Measurements from ENCODE around the gene BARX2. TPM values are rescaled to one million over a fixed set of nuclear protein-coding genes. Genes with fewer than 3 reads are reported as not detected.

The BARX2 gene
- total and polyA plus RNA-seq, 2 donors (not counting 1 experiment from before 2014, with no cell fraction given), result not detected

DNA sequence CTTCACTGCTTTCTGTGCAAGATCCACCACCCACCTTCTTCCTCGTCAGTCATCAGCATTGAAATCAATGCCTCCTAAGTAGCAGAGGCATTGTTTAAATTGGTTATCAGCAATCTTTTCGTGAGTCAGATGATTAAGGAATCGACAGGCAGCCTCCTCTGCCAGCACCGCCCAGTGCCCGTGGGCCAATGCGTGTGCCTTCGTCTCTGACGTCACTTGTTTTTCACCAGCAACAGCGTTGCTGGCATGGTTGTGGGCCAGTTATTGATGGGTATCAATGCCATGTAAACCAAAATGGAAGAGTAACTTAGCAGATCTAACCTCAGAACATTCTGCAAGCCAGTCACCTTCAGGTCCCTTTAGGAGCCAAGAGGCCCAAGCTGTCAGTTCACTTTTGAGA, 69.6 kb downstream of the BARX2 start:
- no peaks in the 10 kb centered on the region for H3K79me2 ChIP-seq (ENCODE audit: control insufficient read depth, insufficient read depth, low read length)
- H2AFZ ChIP-seq (ENCODE audit: insufficient read depth, low read depth, low read length, poor library complexity, severe bottlenecking), result no peak overlapping the region
- no peak overlapping the region for H3K4me3 Mint-ChIP-seq
- H3K36me3 ChIP-seq (replicated peaks in 1 of 2; ENCODE audit: control extremely low read depth in 1 of 2, control insufficient read depth in 1 of 2, extremely low read depth in 1 of 2, insufficient read depth in 2 of 2, low read length in 1 of 2), result no peaks in the 10 kb centered on the region
- H3K9ac ChIP-seq (ENCODE audit: low read length), result no peak overlapping the region
- H3K4me1 Mint-ChIP-seq, result no peaks in the 10 kb centered on the region
- ChIA-PET POLR2A (no interaction called here), CTCF (no interaction called here)
- H3K27me3 Mint-ChIP-seq, result no peaks in the 10 kb centered on the region
- 95% methylated on average over 6 of the region's 9 CpGs for WGBS (ENCODE audit: insufficient coverage)
- H3K4me2 ChIP-seq (replicated peaks; ENCODE audit: low read depth, low read length, poor library complexity, severe bottlenecking), result no peak overlapping the region
- no peaks in the 10 kb centered on the region for H4K20me1 ChIP-seq (ENCODE audit: control insufficient read depth, insufficient read depth, low read length, poor library complexity, severe bottlenecking)
- no peaks in the 10 kb centered on the region for H3K27me3 ChIP-seq (replicated peaks in 1 of 4; ENCODE audit: control extremely low read depth in 1 of 4, control insufficient read depth in 3 of 4, insufficient read depth in 4 of 4, low read length in 3 of 4)
- no peak overlapping the region for H3K27ac Mint-ChIP-seq
- H3K9me3 ChIP-seq (ENCODE audit: control extremely low read depth in 1 of 3, control insufficient read depth in 2 of 3, insufficient read depth in 1 of 3, low read length in 2 of 3), result peaks cover 0 to 3% (median 0%) of the 10 kb centered on the region in 3 donors
- no peak overlapping the region for H3K4me3 ChIP-seq (ENCODE audit: control extremely low read depth in 1 of 5, extremely low read depth in 1 of 5, insufficient read depth in 1 of 5, low read depth in 2 of 5, low read length in 4 of 5)
- H3K9me3 Mint-ChIP-seq (ENCODE audit: insufficient read depth), result no peaks in the 10 kb centered on the region
- no peak for TF ChIP-seq EZH2 (IDR thresholded peaks at IDR 0.05; ENCODE audit: borderline replicate concordance, insufficient read depth, low read depth, low read length, poor library complexity, severe bottlenecking)
- no peak for TF ChIP-seq CTCF (IDR thresholded peaks at IDR 0.05)
- no peak for ATAC-seq (ENCODE audit: low read depth)
- intact Hi-C loops (cut with micrococcal nuclease), result no loop called here
- H3K4me1 ChIP-seq (ENCODE audit: control insufficient read depth in 2 of 2, insufficient read depth in 2 of 2, low read length in 2 of 2), result no peaks in the 10 kb centered on the region
- H3K27ac ChIP-seq (ENCODE audit: low read length in 2 of 2), result no peak overlapping the region
- DNase-seq, result no peak

DNA sequence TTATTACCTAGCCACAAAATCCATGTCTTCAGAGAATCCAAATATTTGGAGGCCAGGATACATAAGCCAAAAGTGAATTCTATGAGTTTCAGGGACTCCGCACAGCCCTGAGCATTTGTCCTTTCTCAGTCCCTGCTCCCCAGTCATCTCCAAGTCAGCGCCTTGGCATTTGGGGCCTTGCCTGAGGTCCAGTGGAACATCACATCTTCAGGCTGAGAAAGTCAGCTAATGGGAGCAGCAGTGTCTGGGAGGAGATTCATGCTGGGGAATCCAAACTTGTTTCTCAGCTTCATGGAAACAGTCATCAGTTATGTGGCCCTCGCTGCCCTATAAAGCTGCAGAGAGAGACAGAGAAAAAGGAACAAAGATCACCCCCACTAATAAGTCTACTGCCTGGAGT, 70.9 kb downstream of the BARX2 start:
- no peaks in the 10 kb centered on the region for H3K4me1 ChIP-seq (ENCODE audit: control insufficient read depth in 2 of 2, insufficient read depth in 2 of 2, low read length in 2 of 2)
- DNase-seq (no peak), ATAC-seq (ENCODE audit: low read depth) (no peak)
- no peaks in the 10 kb centered on the region for H3K79me2 ChIP-seq (ENCODE audit: control insufficient read depth, insufficient read depth, low read length)
- ChIA-PET CTCF (no interaction called here), POLR2A (no interaction called here)
- H3K27me3 ChIP-seq (replicated peaks in 1 of 4; ENCODE audit: control extremely low read depth in 1 of 4, control insufficient read depth in 3 of 4, insufficient read depth in 4 of 4, low read length in 3 of 4), result no peaks in the 10 kb centered on the region
- H3K27ac ChIP-seq (ENCODE audit: low read length in 2 of 2), result no peak overlapping the region
- H3K4me3 ChIP-seq (ENCODE audit: control extremely low read depth in 1 of 5, extremely low read depth in 1 of 5, insufficient read depth in 1 of 5, low read depth in 2 of 5, low read length in 4 of 5), result no peak overlapping the region
- peaks cover 0 to 9% (median 0%) of the 10 kb centered on the region in 3 donors for H3K9me3 ChIP-seq (ENCODE audit: control extremely low read depth in 1 of 3, control insufficient read depth in 2 of 3, insufficient read depth in 1 of 3, low read length in 2 of 3)
- Mint-ChIP-seq H3K27me3 (no peaks in the 10 kb centered on the region), H3K9me3 (ENCODE audit: insufficient read depth) (no peaks in the 10 kb centered on the region), H3K4me3 (no peak overlapping the region), H3K4me1 (no peaks in the 10 kb centered on the region), H3K27ac (no peak overlapping the region)
- no peak overlapping the region for H3K4me2 ChIP-seq (replicated peaks; ENCODE audit: low read depth, low read length, poor library complexity, severe bottlenecking)
- TF ChIP-seq EZH2 (IDR thresholded peaks at IDR 0.05; ENCODE audit: borderline replicate concordance, insufficient read depth, low read depth, low read length, poor library complexity, severe bottlenecking), result no peak
- TF ChIP-seq CTCF (IDR thresholded peaks at IDR 0.05), result no peak
- no peaks in the 10 kb centered on the region for H4K20me1 ChIP-seq (ENCODE audit: control insufficient read depth, insufficient read depth, low read length, poor library complexity, severe bottlenecking)
- H3K9ac ChIP-seq (ENCODE audit: low read length), result no peak overlapping the region
- WGBS (ENCODE audit: insufficient coverage), result 100% methylated on average over 2 of the region's 3 CpGs
- intact Hi-C loops (cut with micrococcal nuclease), result no loop called here
- no peaks in the 10 kb centered on the region for H3K36me3 ChIP-seq (replicated peaks in 1 of 2; ENCODE audit: control extremely low read depth in 1 of 2, control insufficient read depth in 1 of 2, extremely low read depth in 1 of 2, insufficient read depth in 2 of 2, low read length in 1 of 2)
- no peak overlapping the region for H2AFZ ChIP-seq (ENCODE audit: insufficient read depth, low read depth, low read length, poor library complexity, severe bottlenecking)
